Natural killer cell treated with Interleukin-12 subunit alpha and Interleukin-12 subunit beta and Interleukin-15 and Interleukin-18, amount 100 ng/mL, for 72 hours (primary cell): ENCODE data around the gene HOMER1. TPM values are rescaled to one million over a fixed set of nuclear protein-coding genes. Genes with fewer than 3 reads are reported as not detected.
"Not testable (repeated sequence)": the region's sequence is repeated elsewhere in the genome, so short reads cannot be mapped to it uniquely, and the experiment has no call there.

Source experiments
- ATAC-seq, 2 donors: fragments of 150-1000 bp; cut with Tn5 transposase in 1 of 2; sonication (Bioruptor Pico), chemical (Tn5 transposase) in 1 of 2; 2 replicates each; pipeline ENCODE4 v1.10.0; 2021
- DNase-seq: peaks from one replicate; pipeline ENCODE4 v3.0.0; 2022; ENCODE audit warnings: low spot score
- H3K27ac Mint-ChIP-seq, 2 donors: 1 replicate in 1 of 2; 2 replicates in 1 of 2; pipeline ENCODE4 v1.8.0; 2022; ENCODE audit warnings: mixed read lengths in 2 of 2, mild to moderate bottlenecking in 1 of 2, moderate library complexity in 1 of 2
- H3K27me3 Mint-ChIP-seq, 2 donors: 1 replicate in 1 of 2; 2 replicates in 1 of 2; pipeline ENCODE4 v1.8.0; 2022; ENCODE audit warnings: mixed read lengths in 2 of 2
- H3K36me3 Mint-ChIP-seq: one replicate; pipeline ENCODE4 v1.8.0; 2022; ENCODE audit warnings: mixed read lengths
- H3K4me1 Mint-ChIP-seq, 2 donors: 1 replicate in 1 of 2; 2 replicates in 1 of 2; pipeline ENCODE4 v1.8.0; 2022; ENCODE audit warnings: low read depth in 2 of 2, mixed read lengths in 2 of 2, mild to moderate bottlenecking in 1 of 2
- H3K4me3 Mint-ChIP-seq: one replicate; pipeline ENCODE4 v1.8.0; 2022; ENCODE audit warnings: mixed read lengths
- H3K9me3 Mint-ChIP-seq: 2 replicates; pipeline ENCODE4 v1.8.0; 2022; ENCODE audit warnings: mixed read lengths
- total RNA-seq, 2 donors: library from RNA; stranded (reverse); gene quantifications; one replicate each; pipeline ENCODE4 v1.2.3, GENCODE V29; 2022

HOMER1 gene
- total RNA-seq, 2 donors from 2014 or later: 4.2 to 4.6 TPM

GRCh38 chr5:79408028-79408427 is 105.9 kb downstream of the HOMER1 start:
- H3K9me3 Mint-ChIP-seq: peaks cover 9% of the 10 kb centered on the region
- H3K27ac Mint-ChIP-seq: no peak overlapping the region

GRCh38 chr5:79407591-79407990 is 106.3 kb downstream of the HOMER1 start:
- Mint-ChIP-seq H3K4me1 (no peaks in the 10 kb centered on the region), H3K27me3 (peaks cover 0 to 7% of the 10 kb centered on the region in 2 donors), H3K4me3 (no peak overlapping the region), H3K27ac (no peak overlapping the region), H3K36me3 (peaks cover 10% of the 10 kb centered on the region), H3K9me3 (peaks cover 9% of the 10 kb centered on the region)
- ATAC-seq: no peak
- DNase-seq: no peak

More at GRCh38 chr5:79408028-79408427, 105.9 kb downstream of the HOMER1 start:
- no peaks in the 10 kb centered on the region for H3K4me1 Mint-ChIP-seq
- ATAC-seq (no peak), DNase-seq (no peak)
- H3K27me3 Mint-ChIP-seq: peaks cover 0 to 7% of the 10 kb centered on the region in 2 donors
- H3K4me3 Mint-ChIP-seq: no peak overlapping the region
- H3K36me3 Mint-ChIP-seq: peaks cover 10% of the 10 kb centered on the region

- no peak overlapping the region for H3K4me3 Mint-ChIP-seq
- no peak overlapping the region for H3K27ac Mint-ChIP-seq
- H3K4me1 Mint-ChIP-seq: no peaks in the 10 kb centered on the region
- no peaks in the 10 kb centered on the region for H3K9me3 Mint-ChIP-seq
- no peak for ATAC-seq
- no peaks in the 10 kb centered on the region for H3K36me3 Mint-ChIP-seq
- H3K27me3 Mint-ChIP-seq: peaks cover 0 to 2% of the 10 kb centered on the region in 2 donors
- DNase-seq: no peak
Measured at GRCh38 chr5:79401216-79401615, 112.7 kb downstream of the HOMER1 start.

GRCh38 chr5:79399046-79399445 is 114.9 kb downstream of the HOMER1 start:
- DNase-seq (no peak), ATAC-seq (no peak)
- no peaks in the 10 kb centered on the region for H3K4me1 Mint-ChIP-seq

GRCh38 chr5:79397080-79397479 is 116.9 kb downstream of the HOMER1 start:
- H3K4me3 Mint-ChIP-seq: no peak overlapping the region
- no peak for ATAC-seq
- H3K36me3 Mint-ChIP-seq: no peaks in the 10 kb centered on the region
- DNase-seq: no peak
- no peaks in the 10 kb centered on the region for H3K9me3 Mint-ChIP-seq
- H3K4me1 Mint-ChIP-seq: no peaks in the 10 kb centered on the region
- peaks cover 0 to 2% of the 10 kb centered on the region in 2 donors for H3K27me3 Mint-ChIP-seq
- H3K27ac Mint-ChIP-seq: no peak overlapping the region

More at GRCh38 chr5:79399046-79399445, 114.9 kb downstream of the HOMER1 start:
- Mint-ChIP-seq H3K4me3 (no peak overlapping the region), H3K36me3 (no peaks in the 10 kb centered on the region), H3K27ac (no peak overlapping the region), H3K9me3 (no peaks in the 10 kb centered on the region), H3K27me3 (peaks cover 0 to 2% of the 10 kb centered on the region in 2 donors)

GRCh38 chr5:79396265-79396664 is 117.7 kb downstream of the HOMER1 start:
- H3K4me3 Mint-ChIP-seq: no peak overlapping the region

GRCh38 chr5:79395296-79395695 is 118.6 kb downstream of the HOMER1 start:
- no peak for ATAC-seq
- Mint-ChIP-seq H3K4me1 (no peaks in the 10 kb centered on the region), H3K9me3 (no peaks in the 10 kb centered on the region), H3K36me3 (no peaks in the 10 kb centered on the region), H3K4me3 (no peak overlapping the region), H3K27ac (no peak overlapping the region), H3K27me3 (peaks cover 0 to 2% of the 10 kb centered on the region in 2 donors)
- DNase-seq: no peak

More at GRCh38 chr5:79396265-79396664, 117.7 kb downstream of the HOMER1 start:
- DNase-seq: no peak
- Mint-ChIP-seq H3K27ac (no peak overlapping the region), H3K4me1 (no peaks in the 10 kb centered on the region), H3K36me3 (no peaks in the 10 kb centered on the region), H3K27me3 (peaks cover 0 to 2% of the 10 kb centered on the region in 2 donors), H3K9me3 (no peaks in the 10 kb centered on the region)
- ATAC-seq: no peak

- Mint-ChIP-seq H3K4me3 (no peak overlapping the region), H3K27me3 (peaks cover 0 to 3% of the 10 kb centered on the region in 2 donors), H3K4me1 (no peaks in the 10 kb centered on the region), H3K27ac (no peak overlapping the region), H3K36me3 (no peaks in the 10 kb centered on the region), H3K9me3 (no peaks in the 10 kb centered on the region)
- DNase-seq (no peak), ATAC-seq (no peak)
Measured at GRCh38 chr5:79392776-79393175, 121.2 kb downstream of the HOMER1 start.

GRCh38 chr5:79386679-79387078 is 127.3 kb downstream of the HOMER1 start:
- DNase-seq (no peak), ATAC-seq (no peak)
- peaks cover 7% of the 10 kb centered on the region for H3K9me3 Mint-ChIP-seq
- peaks cover 23% of the 10 kb centered on the region for H3K36me3 Mint-ChIP-seq
- H3K27me3 Mint-ChIP-seq: peaks cover 0 to 3% of the 10 kb centered on the region in 2 donors
- H3K27ac Mint-ChIP-seq: no peak overlapping the region
- H3K4me3 Mint-ChIP-seq: no peak overlapping the region
- H3K4me1 Mint-ChIP-seq: no peaks in the 10 kb centered on the region

- H3K27ac Mint-ChIP-seq, DNase-seq, H3K4me3 Mint-ChIP-seq, ATAC-seq, H3K27me3 Mint-ChIP-seq, H3K4me1 Mint-ChIP-seq: not testable (repeated sequence)
- H3K36me3 Mint-ChIP-seq: peaks cover 30% of the 10 kb centered on the region
- H3K9me3 Mint-ChIP-seq: peaks cover 11% of the 10 kb centered on the region
Measured at GRCh38 chr5:79385126-79385525, 128.8 kb downstream of the HOMER1 start.

GRCh38 chr5:79378510-79379186 is 135.3 kb downstream of the HOMER1 start:
- Mint-ChIP-seq H3K9me3 (peaks cover 9% of the 10 kb centered on the region), H3K4me1 (no peaks in the 10 kb centered on the region), H3K4me3 (no peak overlapping the region), H3K27me3 (no peaks in the 10 kb centered on the region), H3K36me3 (peaks cover 27% of the 10 kb centered on the region), H3K27ac (no peak overlapping the region)
- DNase-seq (no peak), ATAC-seq (no peak)

GRCh38 chr5:79357398-79357797 is 156.5 kb downstream of the HOMER1 start:
- no peaks in the 10 kb centered on the region for H3K9me3 Mint-ChIP-seq
- no peak for DNase-seq
- no peak overlapping the region for H3K27ac Mint-ChIP-seq
- H3K4me3 Mint-ChIP-seq: no peak overlapping the region
- no peaks in the 10 kb centered on the region for H3K4me1 Mint-ChIP-seq
- no peak for ATAC-seq
- no peaks in the 10 kb centered on the region for H3K36me3 Mint-ChIP-seq
- peaks cover 9 to 13% of the 10 kb centered on the region in 2 donors for H3K27me3 Mint-ChIP-seq

- ATAC-seq (no peak), DNase-seq (no peak)
- no peak overlapping the region for H3K4me3 Mint-ChIP-seq
- no peaks in the 10 kb centered on the region for H3K9me3 Mint-ChIP-seq
- no peak overlapping the region for H3K27ac Mint-ChIP-seq
- H3K27me3 Mint-ChIP-seq: peaks cover 2 to 7% of the 10 kb centered on the region in 2 donors
- no peaks in the 10 kb centered on the region for H3K36me3 Mint-ChIP-seq
- H3K4me1 Mint-ChIP-seq: no peaks in the 10 kb centered on the region
Measured at GRCh38 chr5:79349881-79350280, 164.1 kb downstream of the HOMER1 start.

- DNase-seq (no peak), ATAC-seq (no peak)
- no peak overlapping the region for H3K27ac Mint-ChIP-seq
- peaks cover 2 to 7% of the 10 kb centered on the region in 2 donors for H3K27me3 Mint-ChIP-seq
- H3K4me1 Mint-ChIP-seq: no peaks in the 10 kb centered on the region
- H3K4me3 Mint-ChIP-seq: no peak overlapping the region
- no peaks in the 10 kb centered on the region for H3K36me3 Mint-ChIP-seq
- no peaks in the 10 kb centered on the region for H3K9me3 Mint-ChIP-seq
Measured at GRCh38 chr5:79349047-79349446, 164.9 kb downstream of the HOMER1 start.

GRCh38 chr5:79346420-79346824 is 167.5 kb downstream of the HOMER1 start:
- peaks cover 0 to 2% of the 10 kb centered on the region in 2 donors for H3K27me3 Mint-ChIP-seq
- H3K4me3 Mint-ChIP-seq: no peak overlapping the region
- DNase-seq: no peak
- H3K36me3 Mint-ChIP-seq: no peaks in the 10 kb centered on the region
- no peaks in the 10 kb centered on the region for H3K9me3 Mint-ChIP-seq
- H3K4me1 Mint-ChIP-seq: no peaks in the 10 kb centered on the region
- no peak for ATAC-seq
- H3K27ac Mint-ChIP-seq: no peak overlapping the region
